Stomach (tissue), 4 donors: Measurements from ENCODE around the gene DMKN.

Experiments used
- POLR2A ChIP-seq, 4 donors: fragments of 450-650 bp; IDR thresholded peaks; one replicate each; pipeline ENCODE4 v1.6.1; 2016; ENCODE audit warnings: antibody characterized with exemption in 4 of 4, control low read depth in 2 of 4, mild to moderate bottlenecking in 1 of 4, moderate library complexity in 1 of 4
- POLR2AphosphoS5 ChIP-seq, 3 donors: sonication (generic); formaldehyde crosslinking; IDR thresholded peaks; one replicate each; pipeline ENCODE4 v1.6.1; 2016; ENCODE audit warnings: antibody characterized with exemption in 3 of 3

DNA sequence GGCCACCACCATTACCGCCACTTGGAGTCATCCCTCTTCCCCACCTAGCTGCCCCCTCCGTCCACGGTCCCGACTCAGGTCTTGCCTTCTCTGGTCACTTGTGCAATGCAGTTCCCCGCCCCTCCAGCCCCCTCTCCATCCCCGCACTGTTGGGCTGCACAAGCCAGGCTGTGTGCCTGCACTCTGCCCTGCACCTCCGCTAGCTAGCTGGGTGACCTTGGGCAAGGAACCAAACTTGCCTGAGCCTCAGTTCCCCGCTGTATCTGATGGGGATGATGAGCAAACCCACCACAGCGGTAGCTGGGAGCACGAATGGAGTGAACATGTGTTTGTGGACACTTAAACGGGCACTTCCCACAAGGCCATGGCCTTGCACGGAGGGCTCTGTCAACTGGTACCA lies 26.4 kb upstream of the DMKN start:
- TF ChIP-seq POLR2AphosphoS5 (IDR thresholded peaks at IDR 0.05) (no peak), POLR2A (IDR thresholded peaks at IDR 0.05) (no peak)
